HCT116 (cell line): Measurements from ENCODE around the gene ATG4C. TPM values are rescaled to one million over a fixed set of nuclear protein-coding genes. Genes with fewer than 3 reads are reported as not detected.

Experiments used
- ATAC-seq: fragments of 200-7000 bp; cut with Tn5 transposase; 2 replicates; pipeline ENCODE4 v1.9.1; 2020; ENCODE audit warnings: mild to moderate bottlenecking, moderate library complexity
- BruUV-seq: library from RNA; stranded (reverse); fragments of 400-500 nt; replicated peaks from 2 replicates; lab custom pipeline; 2021; lab: Mats Ljungman, UMichigan
- CTCF ChIA-PET: fragments of 300-600 bp; sonication (Branson Sonifier 250); formaldehyde crosslinking; loops from one replicate; lab custom pipeline; 2021; ENCODE audit warnings: antibody characterized with exemption; lab: Charles Lee
- POLR2A ChIA-PET: fragments of 300-600, 350-600 bp; sonication (Branson Sonifier 250); formaldehyde crosslinking; loops from one replicate; lab custom pipeline; 2021; ENCODE audit warnings: antibody characterized with exemption; lab: Charles Lee
- RAD21 ChIA-PET, 2 experiments: fragments of 300-600 bp; sonication (Branson Sonifier 250); formaldehyde crosslinking; loops; one replicate each; lab custom pipeline; 2023; ENCODE audit warnings: low total read pairs in 2 of 2; ENCODE audit not compliant: uncharacterized antibody in 2 of 2, unreplicated experiment in 2 of 2, low non-redundant PET in 1 of 2; lab: Charles Lee
- DNase-seq: peaks from one replicate; pipeline ENCODE4 v3.0.0-alpha.2; 2010; ENCODE audit warnings: low read depth, low spot score
- H2AFZ ChIP-seq: fragments of 200-600 bp; shearing (Covaris generic), sonication (generic); 2 replicates; pipeline ENCODE4 v1.6.1; 2017; ENCODE audit warnings: low read depth, mixed run types, mixed read lengths, antibody characterized with exemption, low read length; ENCODE audit not compliant: poor library complexity, severe bottlenecking
- H3K27ac ChIP-seq: 2 replicates; pipeline ENCODE4 v1.5.1; 2012; ENCODE audit warnings: low read depth, low read length
- H3K27me3 ChIP-seq: fragments of 200-600 bp; sonication (generic); 2 replicates; pipeline ENCODE4 v1.6.1; 2016; ENCODE audit warnings: mixed run types, low read length, mixed read lengths; ENCODE audit not compliant: insufficient read depth
- H3K36me3 ChIP-seq, 2 experiments: fragments of 200-500 bp in 1 of 2; fragments of 200-600 bp in 1 of 2; sonication (Bioruptor generic) in 1 of 2; sonication (generic) in 1 of 2; 2 replicates each; pipeline versions ENCODE4 v1.5.1 to v1.6.1; 2014 to 2016; ENCODE audit warnings: low read length in 2 of 2, inconsistent platforms in 1 of 2, mixed read lengths in 1 of 2, mixed run types in 1 of 2; ENCODE audit not compliant: insufficient read depth in 2 of 2, control insufficient read depth in 1 of 2
- H3K4me1 ChIP-seq, 2 experiments: fragments of 200-600 bp in 1 of 2; sonication (generic) in 1 of 2; 2 replicates each; pipeline versions ENCODE4 v1.5.1 to v1.6.1; 2012 to 2017; ENCODE audit warnings: low read length in 2 of 2, inconsistent platforms in 1 of 2, mild to moderate bottlenecking in 1 of 2, mixed read lengths in 1 of 2, mixed run types in 1 of 2, moderate library complexity in 1 of 2; ENCODE audit not compliant: insufficient read depth in 2 of 2, control insufficient read depth in 1 of 2
- H3K4me2 ChIP-seq: fragments of 200-600 bp; sonication (generic); 2 replicates; pipeline ENCODE4 v1.6.1; 2017; ENCODE audit warnings: mixed run types, low read length, mixed read lengths
- H3K4me3 ChIP-seq, 2 experiments: fragments of 200-600 bp in 1 of 2; sonication (generic) in 1 of 2; replicated peaks in 1 of 2; 2 replicates each; pipeline ENCODE4 v1.5.1; 2011 to 2016; ENCODE audit warnings: low read length in 2 of 2, control low read depth in 1 of 2, low read depth in 1 of 2, mild to moderate bottlenecking in 1 of 2, mixed read lengths in 1 of 2, mixed run types in 1 of 2
- H3K79me2 ChIP-seq: fragments of 200-600 bp; sonication (generic); 2 replicates; pipeline ENCODE4 v1.6.1; 2017; ENCODE audit warnings: mild to moderate bottlenecking, mixed run types, low read length, moderate library complexity, mixed read lengths; ENCODE audit not compliant: insufficient read depth
- H3K9ac ChIP-seq: fragments of 200-600 bp; sonication (generic); 2 replicates; pipeline ENCODE4 v1.6.1; 2016; ENCODE audit warnings: low read length, mixed read lengths
- H3K9me2 ChIP-seq: fragments of 200-600 bp; sonication (generic), shearing (Covaris generic); 2 replicates; pipeline ENCODE4 v1.6.1; 2017; ENCODE audit warnings: mixed run types, mild to moderate bottlenecking, moderate library complexity; ENCODE audit not compliant: insufficient read depth
- H3K9me3 ChIP-seq, 2 experiments: fragments of 200-500 bp in 1 of 2; fragments of 200-600 bp in 1 of 2; sonication (Bioruptor generic) in 1 of 2; sonication (generic) in 1 of 2; 2 replicates each; pipeline ENCODE4 v1.6.1; 2014 to 2017; ENCODE audit warnings: low read length in 2 of 2, mixed read lengths in 2 of 2, inconsistent platforms in 1 of 2, low read depth in 1 of 2, mild to moderate bottlenecking in 1 of 2, mixed run types in 1 of 2, moderate library complexity in 1 of 2; ENCODE audit not compliant: control insufficient read depth in 1 of 2, insufficient read depth in 1 of 2
- H4K20me1 ChIP-seq: fragments of 200-600 bp; sonication (generic), shearing (Covaris generic); 2 replicates; pipeline ENCODE4 v1.6.1; 2017; ENCODE audit warnings: mixed run types, mild to moderate bottlenecking, moderate library complexity; ENCODE audit not compliant: insufficient read depth
- CBX3 ChIP-seq: IDR thresholded peaks from 2 replicates; pipeline ENCODE4 v1.6.1; 2012; ENCODE audit warnings: low read depth
- CEBPB ChIP-seq: IDR thresholded peaks from 2 replicates; pipeline ENCODE4 v1.6.1; 2012; ENCODE audit warnings: low read depth
- EZH2phosphoT487 ChIP-seq: fragments of 200-600 bp; IDR thresholded peaks from 2 replicates; pipeline ENCODE4 v1.6.1; 2018; ENCODE audit warnings: antibody characterized with exemption, borderline replicate concordance
- FOSL1 ChIP-seq: IDR thresholded peaks from 2 replicates; pipeline ENCODE4 v1.6.1; 2012; ENCODE audit warnings: low read depth
- JUND ChIP-seq: IDR thresholded peaks from 2 replicates; pipeline ENCODE4 v1.6.1; 2012
- POLR2A ChIP-seq: IDR thresholded peaks from 2 replicates; pipeline ENCODE4 v1.7.0; 2011; ENCODE audit warnings: borderline replicate concordance; ENCODE audit not compliant: insufficient read depth, insufficient read length; ENCODE audit errors: extremely low read depth
- POLR2AphosphoS5 ChIP-seq: IDR thresholded peaks from 2 replicates; pipeline ENCODE4 v1.6.1; 2011; ENCODE audit warnings: mild to moderate bottlenecking, low read depth, low read length, moderate library complexity
- RAD21 ChIP-seq: IDR thresholded peaks from 2 replicates; pipeline ENCODE4 v1.6.1; 2012; ENCODE audit warnings: low read depth, mild to moderate bottlenecking
- REST ChIP-seq: IDR thresholded peaks from 2 replicates; pipeline ENCODE4 v1.6.1; 2012; ENCODE audit warnings: low read depth
- YY1 ChIP-seq: IDR thresholded peaks from 2 replicates; pipeline ENCODE4 v1.6.1; 2011; ENCODE audit warnings: low read length, low read depth, moderate library complexity, mild to moderate bottlenecking; ENCODE audit not compliant: insufficient replicate concordance; ENCODE audit errors: extremely low read depth
- ZFX ChIP-seq: fragments of 450-650 bp; IDR thresholded peaks from 2 replicates; pipeline ENCODE4 v1.6.1; 2017
- intact Hi-C: fragments of 100-400 bp; cut with micrococcal nuclease; formaldehyde crosslinking; loops from 2 replicates; pipeline ENCODE4 v1.10.0; 2022
- total RNA-seq: library from RNA; stranded (reverse); gene quantifications from one replicate; pipeline ENCODE4 v1.2.1, GENCODE V29; 2021; ENCODE audit not compliant: unreplicated experiment
- TF ChIP-seq, protein P1 (sequence below), 3 experiments: fragments of 200-600 bp in 1 of 3; sonication (generic) in 1 of 3; IDR thresholded peaks in 2 of 3; conservative IDR thresholded peaks in 1 of 3; 2 replicates each; pipeline ENCODE4 v1.5.1; 2012 to 2017; ENCODE audit warnings: low read depth in 2 of 3, low read length in 2 of 3, antibody characterized with exemption in 1 of 3, borderline replicate concordance in 1 of 3, control low read depth in 1 of 3, mild to moderate bottlenecking in 1 of 3, mixed read lengths in 1 of 3, mixed run types in 1 of 3, moderate library complexity in 1 of 3; ENCODE audit not compliant: insufficient read depth in 1 of 3
- TF ChIP-seq, protein P2 (sequence below): IDR thresholded peaks from 2 replicates; pipeline ENCODE4 v1.6.1; 2011; ENCODE audit warnings: mild to moderate bottlenecking, low read length, moderate library complexity; ENCODE audit not compliant: insufficient replicate concordance; ENCODE audit errors: extremely low read depth

The ATG4C gene
- total RNA-seq, 1 experiment from 2014 or later = 11.8 TPM

GRCh38 chr1:62772607-62773295 lies 11.2 kb upstream of the ATG4C start:
- no peak for ATAC-seq
- no peaks in the 10 kb centered on the region for H3K9me3 ChIP-seq

More at GRCh38 chr1:62772607-62773295, 11.2 kb upstream of the ATG4C start:
- no peaks in the 10 kb centered on the region for H3K36me3 ChIP-seq
- CTCF ChIA-PET = no interaction called here
- no peak for TF ChIP-seq FOSL1
- TF ChIP-seq CEBPB = no peak
- TF ChIP-seq POLR2A = no peak
- TF ChIP-seq POLR2AphosphoS5 = no peak
- TF ChIP-seq, protein P1, sequence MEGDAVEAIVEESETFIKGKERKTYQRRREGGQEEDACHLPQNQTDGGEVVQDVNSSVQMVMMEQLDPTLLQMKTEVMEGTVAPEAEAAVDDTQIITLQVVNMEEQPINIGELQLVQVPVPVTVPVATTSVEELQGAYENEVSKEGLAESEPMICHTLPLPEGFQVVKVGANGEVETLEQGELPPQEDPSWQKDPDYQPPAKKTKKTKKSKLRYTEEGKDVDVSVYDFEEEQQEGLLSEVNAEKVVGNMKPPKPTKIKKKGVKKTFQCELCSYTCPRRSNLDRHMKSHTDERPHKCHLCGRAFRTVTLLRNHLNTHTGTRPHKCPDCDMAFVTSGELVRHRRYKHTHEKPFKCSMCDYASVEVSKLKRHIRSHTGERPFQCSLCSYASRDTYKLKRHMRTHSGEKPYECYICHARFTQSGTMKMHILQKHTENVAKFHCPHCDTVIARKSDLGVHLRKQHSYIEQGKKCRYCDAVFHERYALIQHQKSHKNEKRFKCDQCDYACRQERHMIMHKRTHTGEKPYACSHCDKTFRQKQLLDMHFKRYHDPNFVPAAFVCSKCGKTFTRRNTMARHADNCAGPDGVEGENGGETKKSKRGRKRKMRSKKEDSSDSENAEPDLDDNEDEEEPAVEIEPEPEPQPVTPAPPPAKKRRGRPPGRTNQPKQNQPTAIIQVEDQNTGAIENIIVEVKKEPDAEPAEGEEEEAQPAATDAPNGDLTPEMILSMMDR (IDR thresholded peaks at IDR 0.05 in 2 of 3, conservative IDR thresholded peaks at IDR 0.05 in 1 of 3; ENCODE audit: borderline replicate concordance in 1 of 3, insufficient read depth in 1 of 3, low read depth in 2 of 3, low read length in 2 of 3) = no peak
- TF ChIP-seq JUND = no peak
- TF ChIP-seq, protein P2, sequence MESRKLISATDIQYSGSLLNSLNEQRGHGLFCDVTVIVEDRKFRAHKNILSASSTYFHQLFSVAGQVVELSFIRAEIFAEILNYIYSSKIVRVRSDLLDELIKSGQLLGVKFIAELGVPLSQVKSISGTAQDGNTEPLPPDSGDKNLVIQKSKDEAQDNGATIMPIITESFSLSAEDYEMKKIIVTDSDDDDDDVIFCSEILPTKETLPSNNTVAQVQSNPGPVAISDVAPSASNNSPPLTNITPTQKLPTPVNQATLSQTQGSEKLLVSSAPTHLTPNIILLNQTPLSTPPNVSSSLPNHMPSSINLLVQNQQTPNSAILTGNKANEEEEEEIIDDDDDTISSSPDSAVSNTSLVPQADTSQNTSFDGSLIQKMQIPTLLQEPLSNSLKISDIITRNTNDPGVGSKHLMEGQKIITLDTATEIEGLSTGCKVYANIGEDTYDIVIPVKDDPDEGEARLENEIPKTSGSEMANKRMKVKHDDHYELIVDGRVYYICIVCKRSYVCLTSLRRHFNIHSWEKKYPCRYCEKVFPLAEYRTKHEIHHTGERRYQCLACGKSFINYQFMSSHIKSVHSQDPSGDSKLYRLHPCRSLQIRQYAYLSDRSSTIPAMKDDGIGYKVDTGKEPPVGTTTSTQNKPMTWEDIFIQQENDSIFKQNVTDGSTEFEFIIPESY = no peak
- TF ChIP-seq REST = no peak
- TF ChIP-seq YY1 = no peak
- TF ChIP-seq CBX3 = no peak
- no peak for TF ChIP-seq EZH2phosphoT487
- no peak for TF ChIP-seq ZFX
- no peak for TF ChIP-seq RAD21
- TF ChIP-seq, all 23 proteins: peak for 0
- POLR2A ChIA-PET = no interaction called here
- Histone ChIP-seq H3K9ac (no peak overlapping the region), H4K20me1 (no peaks in the 10 kb centered on the region), H3K79me2 (no peaks in the 10 kb centered on the region), H3K4me1 (no peaks in the 10 kb centered on the region), H3K9me2 (no peaks in the 10 kb centered on the region), H2AFZ (no peak overlapping the region), H3K4me2 (no peak overlapping the region), H3K27ac (no peak overlapping the region), H3K4me3 (no peak overlapping the region), H3K27me3 (no peaks in the 10 kb centered on the region)
- DNase-seq = no peak
- intact Hi-C loops = no loop called here
- BruUV-seq = no TSS peak
- RAD21 ChIA-PET = no interaction called here
